B cell (primary cell): Measurements from ENCODE around the gene SCN3B. TPM values are rescaled to one million over a fixed set of nuclear protein-coding genes. Genes with fewer than 3 reads are reported as not detected.

Experiments
- ATAC-seq: fragments of 200-7000 bp; cut with Tn5 transposase; one replicate; pipeline ENCODE4 v1.10.0; 2021; ENCODE audit warnings: low read depth, mild to moderate bottlenecking, moderate number of reproducible peaks, moderate library complexity
- CTCF ChIA-PET: fragments of 350-600 bp; sonication (Branson Sonifier 250); formaldehyde crosslinking; loops from one replicate; lab custom pipeline; 2021; ENCODE audit warnings: antibody characterized with exemption, inconsistent platforms; lab: Charles Lee
- POLR2A ChIA-PET: fragments of 350-600 bp; sonication (Branson Sonifier 250); formaldehyde crosslinking; loops from one replicate; lab custom pipeline; 2021; ENCODE audit warnings: antibody characterized with exemption; lab: Charles Lee
- DNase-seq: peaks from one replicate; pipeline ENCODE4 v3.0.0; 2013
- H2AFZ ChIP-seq: 2 replicates; pipeline ENCODE4 v1.6.1; 2012; ENCODE audit warnings: mild to moderate bottlenecking, low read depth, low read length; ENCODE audit not compliant: insufficient read depth, poor library complexity, severe bottlenecking
- H3K27ac ChIP-seq, 2 donors: 1 replicate in 1 of 2; 2 replicates in 1 of 2; pipeline ENCODE4 v1.5.1; 2012 to 2013; ENCODE audit warnings: low read length in 2 of 2, mild to moderate bottlenecking in 2 of 2, moderate library complexity in 1 of 2
- H3K27me3 ChIP-seq, 4 experiments: fragments of 200-600 bp in 1 of 4; sonication (generic) in 1 of 4; replicated peaks in 1 of 4; 1 replicate in 2 of 4; 2 replicates in 2 of 4; pipeline versions ENCODE4 v1.6.1 to v1.7.0; 2013 to 2016; ENCODE audit warnings: low read length in 3 of 4, mild to moderate bottlenecking in 2 of 4, mixed read lengths in 1 of 4, moderate library complexity in 1 of 4; ENCODE audit not compliant: insufficient read depth in 4 of 4, control insufficient read depth in 3 of 4; ENCODE audit errors: control extremely low read depth in 1 of 4
- H3K36me3 ChIP-seq, 2 experiments: replicated peaks in 1 of 2; 1 replicate in 1 of 2; 2 replicates in 1 of 2; pipeline versions ENCODE4 v1.6.1 to v1.7.1; 2013; ENCODE audit warnings: low read length in 1 of 2; ENCODE audit not compliant: insufficient read depth in 2 of 2, control insufficient read depth in 1 of 2; ENCODE audit errors: control extremely low read depth in 1 of 2, extremely low read depth in 1 of 2
- H3K4me1 ChIP-seq, 2 donors: fragments of 200-600 bp in 1 of 2; sonication (generic) in 1 of 2; 1 replicate in 1 of 2; 2 replicates in 1 of 2; pipeline versions ENCODE4 v1.5.1 to v1.6.1; 2013 to 2017; ENCODE audit warnings: low read length in 2 of 2; ENCODE audit not compliant: control insufficient read depth in 2 of 2, insufficient read depth in 2 of 2
- H3K4me2 ChIP-seq: replicated peaks from 2 replicates; pipeline ENCODE3; 2012; ENCODE audit warnings: mild to moderate bottlenecking, low read depth, low read length; ENCODE audit not compliant: poor library complexity, severe bottlenecking
- H3K4me3 ChIP-seq, 5 experiments: fragments of 200-600 bp in 1 of 5; sonication (generic) in 1 of 5; 1 replicate in 3 of 5; 2 replicates in 2 of 5; pipeline versions ENCODE4 v1.5.1 to v1.7.0; 2011 to 2016; ENCODE audit warnings: low read length in 4 of 5, mild to moderate bottlenecking in 4 of 5, low read depth in 2 of 5, control low read depth in 1 of 5, moderate library complexity in 1 of 5; ENCODE audit not compliant: insufficient read depth in 1 of 5; ENCODE audit errors: control extremely low read depth in 1 of 5, extremely low read depth in 1 of 5
- H3K79me2 ChIP-seq: fragments of 200-600 bp; sonication (generic); one replicate; pipeline ENCODE4 v1.6.0; 2016; ENCODE audit warnings: low read length; ENCODE audit not compliant: control insufficient read depth, insufficient read depth
- H3K9ac ChIP-seq: fragments of 200-600 bp; sonication (generic); 2 replicates; pipeline ENCODE4 v1.6.1; 2017; ENCODE audit warnings: mild to moderate bottlenecking, low read length, moderate library complexity
- H3K9me3 ChIP-seq, 3 donors: one replicate each; pipeline versions ENCODE4 v1.6.1 to v1.7.1; 2013; ENCODE audit warnings: low read length in 2 of 3; ENCODE audit not compliant: control insufficient read depth in 2 of 3, insufficient read depth in 1 of 3; ENCODE audit errors: control extremely low read depth in 1 of 3
- H4K20me1 ChIP-seq: 2 replicates; pipeline ENCODE4 v1.6.0; 2012; ENCODE audit warnings: mild to moderate bottlenecking, low read length; ENCODE audit not compliant: insufficient read depth, control insufficient read depth, poor library complexity, severe bottlenecking
- H3K27ac Mint-ChIP-seq: one replicate; pipeline ENCODE4 v1.8.0; 2021; ENCODE audit warnings: mixed read lengths
- H3K27me3 Mint-ChIP-seq: one replicate; pipeline ENCODE4 v1.8.0; 2021; ENCODE audit warnings: mixed read lengths
- H3K4me1 Mint-ChIP-seq: one replicate; pipeline ENCODE4 v1.8.0; 2021; ENCODE audit warnings: mixed read lengths
- H3K4me3 Mint-ChIP-seq: one replicate; pipeline ENCODE4 v1.8.0; 2021; ENCODE audit warnings: mixed read lengths
- H3K9me3 Mint-ChIP-seq: one replicate; pipeline ENCODE4 v1.8.0; 2022; ENCODE audit warnings: mixed read lengths; ENCODE audit not compliant: insufficient read depth
- CTCF ChIP-seq: fragments of 200-600 bp; IDR thresholded peaks from one replicate; pipeline ENCODE4 v1.8.0; 2022; ENCODE audit warnings: antibody characterized with exemption, mild to moderate bottlenecking
- EZH2 ChIP-seq: IDR thresholded peaks from 2 replicates; pipeline ENCODE4 v1.6.1; 2012; ENCODE audit warnings: borderline replicate concordance, low read depth, mild to moderate bottlenecking, moderate library complexity, low read length; ENCODE audit not compliant: insufficient read depth, poor library complexity, severe bottlenecking
- WGBS: methylation state at CpG from one replicate; pipeline ENCODE4 v1.1.5; 2013; ENCODE audit warnings: missing lambda C conversion rate; ENCODE audit not compliant: insufficient coverage; 5-methylcytosine and 5-hydroxymethylcytosine counted together
- intact Hi-C: fragments of 100-400 bp; cut with micrococcal nuclease; formaldehyde crosslinking; loops from one replicate; pipeline ENCODE4 v1.10.0; 2022
- polyA plus RNA-seq: library from polyadenylated mRNA; depleted of rRNA; stranded (reverse); fragments of >200 nt; gene quantifications from 2 replicates; pipeline ENCODE4 v1.2.3, GENCODE V29; 2012
- total RNA-seq, 2 donors: library from RNA; stranded (reverse); fragments of 120-200 nt in 1 of 2; gene quantifications; 1 replicate in 1 of 2; 2 replicates in 1 of 2; pipeline versions ENCODE4 v1.2.3 to v1.2.4, GENCODE V29; 2013 to 2022

SCN3B gene
- total and polyA plus RNA-seq, 2 donors (not counting 1 experiment from before 2014, with no cell fraction given) = not detected

- Mint-ChIP-seq H3K27me3 (no peaks in the 10 kb centered on the region), H3K9me3 (no peaks in the 10 kb centered on the region), H3K4me1 (no peaks in the 10 kb centered on the region), H3K4me3 (no peak overlapping the region), H3K27ac (no peak overlapping the region)
- Histone ChIP-seq H3K79me2 (no peaks in the 10 kb centered on the region), H2AFZ (no peak overlapping the region), H3K4me2 (no peak overlapping the region), H3K27ac (no peak overlapping the region), H3K9me3 (no peaks in the 10 kb centered on the region), H3K4me1 (no peaks in the 10 kb centered on the region), H3K27me3 (no peaks in the 10 kb centered on the region), H4K20me1 (no peaks in the 10 kb centered on the region), H3K4me3 (no peak overlapping the region), H3K9ac (no peak overlapping the region), H3K36me3 (no peaks in the 10 kb centered on the region)
- TF ChIP-seq EZH2 (no peak), CTCF (no peak)
- intact Hi-C loops = no loop called here
- ChIA-PET POLR2A (no interaction called here), CTCF (no interaction called here)
- DNase-seq = no peak
- no CpG with 5 or more reads among the region's 1 CpG for WGBS
- no peak for ATAC-seq
These were observed 46.6 kb downstream of the SCN3B start for GRCh38 chr11:123607781-123608180.

DNA sequence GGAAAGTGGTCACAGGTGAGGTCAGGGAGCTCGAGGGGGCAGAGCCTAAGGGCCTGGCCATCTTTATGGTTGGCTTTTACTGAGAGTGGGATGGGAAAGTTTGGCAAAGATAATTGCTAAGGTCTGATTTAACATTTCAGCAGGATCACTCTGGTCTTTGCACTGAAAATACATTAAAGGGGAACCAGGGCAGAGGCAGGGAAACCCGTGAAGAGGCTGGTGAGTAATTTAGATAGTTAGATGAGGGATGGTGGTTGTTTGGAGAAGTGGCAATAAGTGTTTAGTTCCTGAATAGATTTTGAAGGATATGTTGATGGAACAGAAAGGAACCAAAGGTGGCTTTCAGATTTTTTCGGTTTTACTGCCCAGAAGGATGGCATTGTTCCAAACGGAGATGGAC is 50.8 kb downstream of the SCN3B start:
- DNase-seq (no peak), ATAC-seq (no peak)
- no peak overlapping the region for H3K27ac Mint-ChIP-seq
- H3K36me3 ChIP-seq = no peaks in the 10 kb centered on the region
- no peaks in the 10 kb centered on the region for H3K4me1 ChIP-seq
- H3K4me3 ChIP-seq = no peak overlapping the region
- H3K9me3 ChIP-seq = no peaks in the 10 kb centered on the region
- CTCF ChIA-PET = no interaction called here
- intact Hi-C loops = no loop called here
- H3K27me3 ChIP-seq = no peaks in the 10 kb centered on the region
- H2AFZ ChIP-seq = no peak overlapping the region
- H3K27me3 Mint-ChIP-seq = no peaks in the 10 kb centered on the region
- no peaks in the 10 kb centered on the region for H3K79me2 ChIP-seq
- no peak overlapping the region for H3K4me3 Mint-ChIP-seq
- 88% methylated on average over 4 of the region's 4 CpGs for WGBS
- H3K9me3 Mint-ChIP-seq = no peaks in the 10 kb centered on the region
- no peak overlapping the region for H3K9ac ChIP-seq
- no peak for TF ChIP-seq EZH2
- no peak for TF ChIP-seq CTCF
- no peak overlapping the region for H3K27ac ChIP-seq
- no peaks in the 10 kb centered on the region for H3K4me1 Mint-ChIP-seq
- no peaks in the 10 kb centered on the region for H4K20me1 ChIP-seq
- POLR2A ChIA-PET = no interaction called here
- no peak overlapping the region for H3K4me2 ChIP-seq
